Upper lobe of left lung (tissue), 6 donors: ENCODE data around the gene TSPOAP1. TPM values are rescaled to one million over a fixed set of nuclear protein-coding genes. Genes with fewer than 3 reads are reported as not detected.

ENCODE experiments used
- ATAC-seq, 2 donors: fragments of 200-7000 bp; cut with Tn5 transposase; one replicate each; pipeline ENCODE4 v1.9.1; 2022; ENCODE audit warnings: mild to moderate bottlenecking in 2 of 2, moderate library complexity in 2 of 2; ENCODE audit not compliant: low FRiP score in 2 of 2
- DNase-seq, 2 donors: peaks; one replicate each; pipeline ENCODE4 v3.0.0-alpha.2; 2019 to 2020
- H3K27ac ChIP-seq, 4 donors: fragments of 200-600 bp; sonication (generic); one replicate each; pipeline ENCODE4 v1.5.1; 2016 to 2019
- H3K27me3 ChIP-seq, 4 donors: fragments of 200-600 bp; sonication (generic); one replicate each; pipeline ENCODE4 v1.5.1; 2017 to 2019
- H3K36me3 ChIP-seq, 4 donors: fragments of 200-600 bp; sonication (generic); one replicate each; pipeline ENCODE4 v1.5.1; 2016 to 2019
- H3K4me1 ChIP-seq, 4 donors: fragments of 200-600 bp; sonication (generic); one replicate each; pipeline ENCODE4 v1.5.1; 2018 to 2019
- H3K4me3 ChIP-seq, 4 donors: fragments of 200-600 bp; sonication (generic); one replicate each; pipeline ENCODE4 v1.5.1; 2017 to 2019; ENCODE audit warnings: mild to moderate bottlenecking in 2 of 4, moderate library complexity in 1 of 4
- H3K9me3 ChIP-seq, 4 donors: fragments of 200-600 bp; sonication (generic); one replicate each; pipeline ENCODE4 v1.5.1; 2018 to 2019
- CTCF ChIP-seq, 6 experiments: fragments of 450-650 bp in 4 of 6; fragments of 200-600 bp in 2 of 6; sonication (generic) in 2 of 6; IDR thresholded peaks; one replicate each; pipeline ENCODE4 v1.5.1; 2016 to 2019; ENCODE audit warnings: antibody characterized with exemption in 6 of 6
- EP300 ChIP-seq, 4 donors: sonication (generic); formaldehyde crosslinking; IDR thresholded peaks; one replicate each; pipeline ENCODE4 v1.5.1; 2017; ENCODE audit warnings: antibody characterized with exemption in 4 of 4, control low read depth in 2 of 4
- POLR2A ChIP-seq, 4 donors: fragments of 450-650 bp; IDR thresholded peaks; one replicate each; pipeline ENCODE4 v1.5.1; 2016 to 2017; ENCODE audit warnings: antibody characterized with exemption in 4 of 4, mild to moderate bottlenecking in 2 of 4
- POLR2AphosphoS5 ChIP-seq, 2 donors: sonication (generic); formaldehyde crosslinking; IDR thresholded peaks; one replicate each; pipeline ENCODE4 v1.5.1; 2017; ENCODE audit warnings: antibody characterized with exemption in 2 of 2
- WGBS, 2 donors: methylation state at CpG; one replicate each; pipeline ENCODE4 v1.1.5; 2017 to 2018; 5-methylcytosine and 5-hydroxymethylcytosine counted together
- total RNA-seq, 6 donors: library from RNA; depleted of rRNA in 4 of 6; stranded (reverse); fragments of >200 nt in 4 of 6; gene quantifications; one replicate each; pipeline versions ENCODE4 v1.1.0 to v1.2.1, GENCODE V29; 2016 to 2021
- donor health status: DM: no; HTN: no; CAD: no; lungs with moderate emphysema.
- donor health status: DM: no; HTN: yes; CAD: no; lungs with severe emphysema.

The TSPOAP1 gene
- total RNA-seq, 6 donors from 2014 or later, result 14.0 to 50.3 (median 24.1) TPM

- peak overlapping the region; percentile 37 to 70 (median 50) for H3K4me3 ChIP-seq
- peak; percentile 89 to 95 for DNase-seq
- no peak for TF ChIP-seq CTCF (IDR thresholded peaks at IDR 0.05)
- TF ChIP-seq POLR2AphosphoS5 (IDR thresholded peaks at IDR 0.05), result peak; percentile 93 to 97
- no peak for TF ChIP-seq EP300 (IDR thresholded peaks at IDR 0.05)
- peak in 3 of 4 donors; percentile 78 to 98 (median 86) for TF ChIP-seq POLR2A (IDR thresholded peaks at IDR 0.05)
- peak overlapping the region; percentile 87 to 95 (median 92) for H3K27ac ChIP-seq
- no peaks in the 10 kb centered on the region for H3K36me3 ChIP-seq
- H3K4me1 ChIP-seq, result peaks cover 14 to 41% (median 35%) of the 10 kb centered on the region in 4 donors
- WGBS, 2 donors, result 47 to 75% methylated on average over 19 to 31 of the region's 31 CpGs
- no peaks in the 10 kb centered on the region for H3K9me3 ChIP-seq
- peaks cover 0 to 5% (median 0%) of the 10 kb centered on the region in 4 donors for H3K27me3 ChIP-seq
- peak; percentile 66 to 69 for ATAC-seq
Observed at GRCh38 chr17:58331815-58332777, 3.5 kb upstream of the TSPOAP1 start.

- no peak for TF ChIP-seq EP300 (IDR thresholded peaks at IDR 0.05)
- peak in 2 of 4 donors; percentile 17 to 42 for TF ChIP-seq POLR2A (IDR thresholded peaks at IDR 0.05)
- TF ChIP-seq POLR2AphosphoS5 (IDR thresholded peaks at IDR 0.05), result no peak
- no peak for TF ChIP-seq CTCF (IDR thresholded peaks at IDR 0.05)
- no peaks in the 10 kb centered on the region for H3K9me3 ChIP-seq
- H3K27ac ChIP-seq, result peak overlapping the region; percentile 87 to 95 (median 92)
- H3K36me3 ChIP-seq, result no peaks in the 10 kb centered on the region
- DNase-seq, result peak; percentile 77 to 86
- peak; percentile 39 to 40 for ATAC-seq
- H3K4me3 ChIP-seq, result peak overlapping the region; percentile 37 to 70 (median 50)
- WGBS, 2 donors, result 52 to 58% methylated on average over 10 to 23 of the region's 23 CpGs
- H3K4me1 ChIP-seq, result peaks cover 7 to 33% (median 26%) of the 10 kb centered on the region in 4 donors
- peaks cover 0 to 5% (median 0%) of the 10 kb centered on the region in 4 donors for H3K27me3 ChIP-seq
Observed at GRCh38 chr17:58330997-58331814, 2.6 kb upstream of the TSPOAP1 start.

GRCh38 chr17:58330538-58330996 lies 2.0 kb upstream of the TSPOAP1 start:
- Histone ChIP-seq H3K4me3 (peak overlapping the region; percentile 33 to 70 (median 50)), H3K36me3 (no peaks in the 10 kb centered on the region), H3K9me3 (no peaks in the 10 kb centered on the region), H3K27me3 (peaks cover 0 to 5% (median 0%) of the 10 kb centered on the region in 4 donors), H3K4me1 (peaks cover 5 to 27% (median 20%) of the 10 kb centered on the region in 4 donors), H3K27ac (peak overlapping the region; percentile 87 to 95 (median 92))
- no peak for DNase-seq
- TF ChIP-seq POLR2AphosphoS5 (IDR thresholded peaks at IDR 0.05) (no peak), EP300 (IDR thresholded peaks at IDR 0.05) (no peak)
- WGBS, 2 donors, result 49 to 71% methylated on average over 10 of the region's 10 CpGs
- ATAC-seq, result no peak

- peaks cover 6 to 25% (median 18%) of the 10 kb centered on the region in 4 donors for H3K4me1 ChIP-seq
- DNase-seq (no peak), ATAC-seq (no peak)
- H3K4me3 ChIP-seq, result peak overlapping the region in 3 of 4 donors; percentile 43 to 70 (median 58)
- H3K36me3 ChIP-seq, result no peaks in the 10 kb centered on the region
- TF ChIP-seq POLR2A (IDR thresholded peaks at IDR 0.05), result peak in 1 of 4 donors; percentile 1
- TF ChIP-seq CTCF (IDR thresholded peaks at IDR 0.05), result no peak
- no peak for TF ChIP-seq EP300 (IDR thresholded peaks at IDR 0.05)
- whole genome bisulfite sequencing, 2 donors, result 54 to 56% methylated on average over 4 of the region's 4 CpGs
- H3K9me3 ChIP-seq, result no peaks in the 10 kb centered on the region
- H3K27ac ChIP-seq, result peak overlapping the region; percentile 87 to 95 (median 92)
- H3K27me3 ChIP-seq, result peaks cover 0 to 5% (median 0%) of the 10 kb centered on the region in 4 donors
Observed at GRCh38 chr17:58329810-58330537, 1.4 kb upstream of the TSPOAP1 start.
